ENCODE measurements around the gene ATP10B. TPM values are rescaled to one million over a fixed set of nuclear protein-coding genes. Genes with fewer than 3 reads are reported as not detected.

The ATP10B gene
- polyA plus RNA-seq, 1 donor from 2014 or later: 1.9 TPM

DNA sequence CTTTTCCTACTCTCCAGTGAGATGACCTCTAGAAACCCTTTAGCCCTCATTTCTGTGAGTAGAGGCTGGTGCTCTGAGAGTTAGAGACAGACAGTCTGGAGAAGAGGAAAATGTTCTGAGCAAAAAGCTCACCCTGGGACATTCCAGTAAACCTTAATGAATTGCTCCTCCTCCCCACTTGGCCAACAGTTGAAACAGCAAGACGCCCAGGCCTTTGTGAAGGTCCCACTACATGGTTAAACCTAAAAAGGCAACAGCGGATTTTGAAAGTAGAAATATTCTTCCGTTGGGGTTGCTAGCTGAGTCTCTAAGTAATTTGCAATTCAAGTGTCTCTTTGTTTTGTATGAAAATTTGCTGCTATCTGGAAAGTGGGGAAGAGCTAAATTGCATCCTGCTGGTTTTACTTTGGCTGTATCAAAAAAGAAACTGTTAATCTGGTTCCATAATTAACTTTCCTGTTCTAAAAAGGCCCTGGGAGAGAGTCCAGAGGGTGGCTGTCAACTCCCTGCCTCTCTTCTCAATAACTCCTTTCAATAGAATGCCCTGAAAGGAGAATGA lies 63.8 kb downstream of the ATP10B start:
- Histone ChIP-seq H3K4me2 (ENCODE audit: low read length) (no peak overlapping the region), H3K27me3 (ENCODE audit: insufficient read depth, low read depth, low read length) (no peaks in the 10 kb centered on the region), H3K79me2 (replicated peaks; ENCODE audit: insufficient read depth, low read length) (no peaks in the 10 kb centered on the region), H3K4me3 (ENCODE audit: low read length) (no peak overlapping the region), H2AFZ (ENCODE audit: low read depth, low read length) (peak overlapping the region; percentile 12), H3K9ac (ENCODE audit: low read length) (no peak overlapping the region), H3K36me3 (ENCODE audit: insufficient read depth, low read length) (no peaks in the 10 kb centered on the region), H3K9me3 (ENCODE audit: low read length) (no peaks in the 10 kb centered on the region), H3K9me2 (ENCODE audit: insufficient read depth, low read length) (no peaks in the 10 kb centered on the region), H3K27ac (ENCODE audit: low read length) (no peak overlapping the region), H3F3A (ENCODE audit: insufficient read depth, low read length, poor library complexity, severe bottlenecking) (no peaks in the 10 kb centered on the region), H4K20me1 (ENCODE audit: insufficient read depth) (no peaks in the 10 kb centered on the region)
- no peak for TF ChIP-seq TAF1 (IDR thresholded peaks at IDR 0.05; ENCODE audit: low read depth)
- TF ChIP-seq, protein P1, sequence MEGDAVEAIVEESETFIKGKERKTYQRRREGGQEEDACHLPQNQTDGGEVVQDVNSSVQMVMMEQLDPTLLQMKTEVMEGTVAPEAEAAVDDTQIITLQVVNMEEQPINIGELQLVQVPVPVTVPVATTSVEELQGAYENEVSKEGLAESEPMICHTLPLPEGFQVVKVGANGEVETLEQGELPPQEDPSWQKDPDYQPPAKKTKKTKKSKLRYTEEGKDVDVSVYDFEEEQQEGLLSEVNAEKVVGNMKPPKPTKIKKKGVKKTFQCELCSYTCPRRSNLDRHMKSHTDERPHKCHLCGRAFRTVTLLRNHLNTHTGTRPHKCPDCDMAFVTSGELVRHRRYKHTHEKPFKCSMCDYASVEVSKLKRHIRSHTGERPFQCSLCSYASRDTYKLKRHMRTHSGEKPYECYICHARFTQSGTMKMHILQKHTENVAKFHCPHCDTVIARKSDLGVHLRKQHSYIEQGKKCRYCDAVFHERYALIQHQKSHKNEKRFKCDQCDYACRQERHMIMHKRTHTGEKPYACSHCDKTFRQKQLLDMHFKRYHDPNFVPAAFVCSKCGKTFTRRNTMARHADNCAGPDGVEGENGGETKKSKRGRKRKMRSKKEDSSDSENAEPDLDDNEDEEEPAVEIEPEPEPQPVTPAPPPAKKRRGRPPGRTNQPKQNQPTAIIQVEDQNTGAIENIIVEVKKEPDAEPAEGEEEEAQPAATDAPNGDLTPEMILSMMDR (IDR thresholded peaks at IDR 0.05; ENCODE audit: poor library complexity, severe bottlenecking): no peak
- no peak for TF ChIP-seq EZH2 (IDR thresholded peaks at IDR 0.05; ENCODE audit: borderline replicate concordance, insufficient read depth, low read length, poor library complexity, severe bottlenecking)

DNA sequence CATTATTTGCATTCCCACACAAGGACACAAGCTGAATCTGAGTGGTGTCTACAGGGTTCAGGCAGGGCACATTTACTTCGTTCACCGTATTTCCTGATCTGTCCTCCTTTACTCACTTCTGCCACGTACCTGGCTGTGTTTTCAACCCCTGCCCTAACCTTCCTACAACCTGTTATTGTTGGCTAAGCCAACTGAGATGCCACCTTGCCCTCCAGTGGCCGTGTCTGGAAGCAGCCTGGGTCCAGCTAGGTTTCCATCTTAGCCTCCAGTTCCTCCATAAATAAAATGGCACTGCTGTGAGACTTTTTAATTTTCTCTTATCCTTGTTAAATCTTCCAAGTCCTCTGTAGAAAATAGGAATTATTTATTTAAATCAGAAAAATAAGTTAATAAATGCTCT lies 64.8 kb downstream of the ATP10B start:
- no peak overlapping the region for H3K27ac ChIP-seq (ENCODE audit: low read length)
- no peaks in the 10 kb centered on the region for H3K9me3 ChIP-seq (ENCODE audit: low read length)
- no peaks in the 10 kb centered on the region for H3K36me3 ChIP-seq (ENCODE audit: insufficient read depth, low read length)
- TF ChIP-seq, protein P1 (IDR thresholded peaks at IDR 0.05; ENCODE audit: poor library complexity, severe bottlenecking): peak; percentile 28
- TF ChIP-seq SMC3 (conservative IDR thresholded peaks at IDR 0.05; ENCODE audit: poor library complexity) (peak; percentile 33), EZH2 (IDR thresholded peaks at IDR 0.05; ENCODE audit: borderline replicate concordance, insufficient read depth, low read length, poor library complexity, severe bottlenecking) (no peak), POLR2AphosphoS5 (IDR thresholded peaks at IDR 0.05) (no peak), EP300 (conservative IDR thresholded peaks at IDR 0.05; ENCODE audit: poor library complexity, severe bottlenecking) (no peak), TAF1 (IDR thresholded peaks at IDR 0.05; ENCODE audit: low read depth) (no peak)
- H3K4me2 ChIP-seq (ENCODE audit: low read length): no peak overlapping the region
- H3F3A ChIP-seq (ENCODE audit: insufficient read depth, low read length, poor library complexity, severe bottlenecking): no peaks in the 10 kb centered on the region
- H3K9me2 ChIP-seq (ENCODE audit: insufficient read depth, low read length): no peaks in the 10 kb centered on the region
- H3K27me3 ChIP-seq (ENCODE audit: insufficient read depth, low read depth, low read length): no peaks in the 10 kb centered on the region
- no peaks in the 10 kb centered on the region for H3K79me2 ChIP-seq (replicated peaks; ENCODE audit: insufficient read depth, low read length)
- H4K20me1 ChIP-seq (ENCODE audit: insufficient read depth): no peaks in the 10 kb centered on the region
- no peak overlapping the region for H3K4me3 ChIP-seq (ENCODE audit: low read length)
- no peak overlapping the region for H3K9ac ChIP-seq (ENCODE audit: low read length)
- H2AFZ ChIP-seq (ENCODE audit: low read depth, low read length): no peak overlapping the region

DNA sequence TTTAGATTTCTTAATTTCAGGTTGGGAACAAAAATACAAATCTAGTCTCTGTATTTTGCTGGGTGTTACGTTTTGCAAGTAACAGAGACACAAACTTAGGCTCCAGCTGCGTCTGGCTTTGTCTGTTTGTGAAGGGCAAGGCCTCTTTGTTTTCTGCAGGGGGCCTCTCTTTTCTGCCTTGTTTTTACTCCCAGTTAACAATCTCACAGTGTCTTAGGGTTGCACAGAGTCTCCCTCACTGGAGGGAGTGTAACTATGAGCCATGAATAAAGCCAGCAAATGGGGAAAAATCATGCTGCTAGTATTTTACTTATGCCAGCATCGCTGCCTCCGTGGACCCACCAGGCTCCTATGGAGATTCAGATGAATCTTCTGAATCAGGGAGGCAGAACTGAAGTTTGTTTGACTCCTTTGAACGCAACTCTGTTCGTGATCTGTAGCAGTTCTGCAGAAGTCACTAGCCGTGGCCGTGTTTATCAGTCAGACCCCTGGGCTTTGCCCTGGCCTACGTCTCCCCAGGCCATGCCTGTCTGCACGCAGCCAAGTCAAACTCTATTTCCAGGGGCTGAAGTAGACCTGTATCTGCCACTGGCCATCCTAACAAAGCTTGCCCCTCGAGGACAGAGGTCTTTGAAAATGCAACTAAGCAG lies 77.2 kb downstream of the ATP10B start:
- Histone ChIP-seq H3K79me2 (replicated peaks; ENCODE audit: insufficient read depth, low read length) (no peaks in the 10 kb centered on the region), H2AFZ (ENCODE audit: low read depth, low read length) (peak overlapping the region; percentile 12), H3K27ac (ENCODE audit: low read length) (no peak overlapping the region), H3K9me3 (ENCODE audit: low read length) (no peaks in the 10 kb centered on the region), H3K27me3 (ENCODE audit: insufficient read depth, low read depth, low read length) (no peaks in the 10 kb centered on the region), H3F3A (ENCODE audit: insufficient read depth, low read length, poor library complexity, severe bottlenecking) (no peaks in the 10 kb centered on the region), H3K4me3 (ENCODE audit: low read length) (no peak overlapping the region), H3K9ac (ENCODE audit: low read length) (no peak overlapping the region), H3K9me2 (ENCODE audit: insufficient read depth, low read length) (no peaks in the 10 kb centered on the region), H4K20me1 (ENCODE audit: insufficient read depth) (no peaks in the 10 kb centered on the region), H3K4me2 (ENCODE audit: low read length) (peak overlapping the region; percentile 14), H3K36me3 (ENCODE audit: insufficient read depth, low read length) (no peaks in the 10 kb centered on the region)
- TF ChIP-seq TAF1 (IDR thresholded peaks at IDR 0.05; ENCODE audit: low read depth): no peak
- TF ChIP-seq, protein P2, sequence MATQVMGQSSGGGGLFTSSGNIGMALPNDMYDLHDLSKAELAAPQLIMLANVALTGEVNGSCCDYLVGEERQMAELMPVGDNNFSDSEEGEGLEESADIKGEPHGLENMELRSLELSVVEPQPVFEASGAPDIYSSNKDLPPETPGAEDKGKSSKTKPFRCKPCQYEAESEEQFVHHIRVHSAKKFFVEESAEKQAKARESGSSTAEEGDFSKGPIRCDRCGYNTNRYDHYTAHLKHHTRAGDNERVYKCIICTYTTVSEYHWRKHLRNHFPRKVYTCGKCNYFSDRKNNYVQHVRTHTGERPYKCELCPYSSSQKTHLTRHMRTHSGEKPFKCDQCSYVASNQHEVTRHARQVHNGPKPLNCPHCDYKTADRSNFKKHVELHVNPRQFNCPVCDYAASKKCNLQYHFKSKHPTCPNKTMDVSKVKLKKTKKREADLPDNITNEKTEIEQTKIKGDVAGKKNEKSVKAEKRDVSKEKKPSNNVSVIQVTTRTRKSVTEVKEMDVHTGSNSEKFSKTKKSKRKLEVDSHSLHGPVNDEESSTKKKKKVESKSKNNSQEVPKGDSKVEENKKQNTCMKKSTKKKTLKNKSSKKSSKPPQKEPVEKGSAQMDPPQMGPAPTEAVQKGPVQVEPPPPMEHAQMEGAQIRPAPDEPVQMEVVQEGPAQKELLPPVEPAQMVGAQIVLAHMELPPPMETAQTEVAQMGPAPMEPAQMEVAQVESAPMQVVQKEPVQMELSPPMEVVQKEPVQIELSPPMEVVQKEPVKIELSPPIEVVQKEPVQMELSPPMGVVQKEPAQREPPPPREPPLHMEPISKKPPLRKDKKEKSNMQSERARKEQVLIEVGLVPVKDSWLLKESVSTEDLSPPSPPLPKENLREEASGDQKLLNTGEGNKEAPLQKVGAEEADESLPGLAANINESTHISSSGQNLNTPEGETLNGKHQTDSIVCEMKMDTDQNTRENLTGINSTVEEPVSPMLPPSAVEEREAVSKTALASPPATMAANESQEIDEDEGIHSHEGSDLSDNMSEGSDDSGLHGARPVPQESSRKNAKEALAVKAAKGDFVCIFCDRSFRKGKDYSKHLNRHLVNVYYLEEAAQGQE (IDR thresholded peaks at IDR 0.05; ENCODE audit: borderline replicate concordance): no peak
- TF ChIP-seq, protein P1 (IDR thresholded peaks at IDR 0.05; ENCODE audit: poor library complexity, severe bottlenecking): no peak
- TF ChIP-seq RAD21 (conservative IDR thresholded peaks at IDR 0.05): no peak
- no peak for TF ChIP-seq SMC3 (conservative IDR thresholded peaks at IDR 0.05; ENCODE audit: poor library complexity)
- TF ChIP-seq EP300 (conservative IDR thresholded peaks at IDR 0.05; ENCODE audit: poor library complexity, severe bottlenecking): no peak
- TF ChIP-seq EZH2 (IDR thresholded peaks at IDR 0.05; ENCODE audit: borderline replicate concordance, insufficient read depth, low read length, poor library complexity, severe bottlenecking): no peak
- no peak for TF ChIP-seq MXI1 (conservative IDR thresholded peaks at IDR 0.05; ENCODE audit: poor library complexity, severe bottlenecking)
- no peak for TF ChIP-seq POLR2AphosphoS5 (IDR thresholded peaks at IDR 0.05)

Data from neural cell (in vitro differentiated cells).